Tibial artery (tissue), 4 donors: Measurements from ENCODE around the gene MYH15.

ENCODE experiments used
- DNase-seq, 2 donors: peaks; one replicate each; pipeline ENCODE4 v3.0.0-alpha.2; 2019
- H3K27ac ChIP-seq, 2 donors: fragments of 200-600 bp; sonication (generic) in 1 of 2; 1 replicate in 1 of 2; 2 replicates in 1 of 2; pipeline ENCODE4 v1.5.1; 2018 to 2019; ENCODE audit warnings: mild to moderate bottlenecking in 1 of 2
- H3K27me3 ChIP-seq, 2 donors: fragments of 200-600 bp; sonication (generic) in 1 of 2; one replicate each; pipeline versions ENCODE4 v1.5.1 to v1.6.0; 2016 to 2019
- H3K36me3 ChIP-seq, 3 donors: fragments of 200-600 bp; sonication (generic) in 2 of 3; one replicate each; pipeline ENCODE4 v1.5.1; 2016 to 2019; ENCODE audit warnings: mild to moderate bottlenecking in 2 of 3
- H3K4me1 ChIP-seq, 4 donors: fragments of 200-600 bp; sonication (generic) in 2 of 4; 1 replicate in 3 of 4; 2 replicates in 1 of 4; pipeline ENCODE4 v1.5.1; 2016 to 2019
- H3K4me3 ChIP-seq, 2 donors: fragments of 200-600 bp; sonication (generic) in 1 of 2; 1 replicate in 1 of 2; 2 replicates in 1 of 2; pipeline ENCODE4 v1.5.1; 2018 to 2019; ENCODE audit warnings: mild to moderate bottlenecking in 2 of 2
- H3K9me3 ChIP-seq, 3 donors: fragments of 200-600 bp; sonication (generic) in 1 of 3; one replicate each; pipeline ENCODE4 v1.5.1; 2016 to 2019
- intact Hi-C: fragments of 100-400 bp; cut with DNase I; formaldehyde crosslinking; loops from one replicate; pipeline ENCODE4 v1.15.0; 2023; ENCODE audit warnings: low total_unique reads
- TF ChIP-seq, protein P1 (sequence below), 2 experiments: fragments of 200-600 bp in 1 of 2; fragments of 450-650 bp in 1 of 2; IDR thresholded peaks; one replicate each; pipeline ENCODE4 v1.5.1; 2017 to 2019; ENCODE audit warnings: antibody characterized with exemption in 2 of 2, mild to moderate bottlenecking in 1 of 2, moderate library complexity in 1 of 2

Gene MYH15

DNA sequence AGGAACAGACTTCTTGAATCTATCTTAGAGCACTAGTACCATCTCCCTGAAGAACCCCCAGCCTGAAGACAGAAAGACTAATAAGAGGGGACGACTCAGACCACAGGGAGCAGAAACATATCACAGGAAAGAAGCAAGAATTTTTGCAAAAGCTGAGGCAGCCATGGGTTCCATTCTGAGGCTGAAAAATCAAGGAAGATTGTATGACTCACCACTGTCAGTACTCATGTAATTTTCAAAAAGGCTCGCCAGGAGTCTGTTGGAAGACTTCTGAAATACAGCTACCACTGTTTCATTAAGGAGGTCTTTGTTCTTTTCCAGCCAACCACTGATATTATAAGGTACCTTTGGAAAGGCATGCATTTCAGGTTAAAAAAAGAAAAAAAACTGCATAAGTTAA, 47.5 kb downstream of the MYH15 start:
- no peaks in the 10 kb centered on the region for H3K9me3 ChIP-seq
- TF ChIP-seq, protein P1, sequence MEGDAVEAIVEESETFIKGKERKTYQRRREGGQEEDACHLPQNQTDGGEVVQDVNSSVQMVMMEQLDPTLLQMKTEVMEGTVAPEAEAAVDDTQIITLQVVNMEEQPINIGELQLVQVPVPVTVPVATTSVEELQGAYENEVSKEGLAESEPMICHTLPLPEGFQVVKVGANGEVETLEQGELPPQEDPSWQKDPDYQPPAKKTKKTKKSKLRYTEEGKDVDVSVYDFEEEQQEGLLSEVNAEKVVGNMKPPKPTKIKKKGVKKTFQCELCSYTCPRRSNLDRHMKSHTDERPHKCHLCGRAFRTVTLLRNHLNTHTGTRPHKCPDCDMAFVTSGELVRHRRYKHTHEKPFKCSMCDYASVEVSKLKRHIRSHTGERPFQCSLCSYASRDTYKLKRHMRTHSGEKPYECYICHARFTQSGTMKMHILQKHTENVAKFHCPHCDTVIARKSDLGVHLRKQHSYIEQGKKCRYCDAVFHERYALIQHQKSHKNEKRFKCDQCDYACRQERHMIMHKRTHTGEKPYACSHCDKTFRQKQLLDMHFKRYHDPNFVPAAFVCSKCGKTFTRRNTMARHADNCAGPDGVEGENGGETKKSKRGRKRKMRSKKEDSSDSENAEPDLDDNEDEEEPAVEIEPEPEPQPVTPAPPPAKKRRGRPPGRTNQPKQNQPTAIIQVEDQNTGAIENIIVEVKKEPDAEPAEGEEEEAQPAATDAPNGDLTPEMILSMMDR (IDR thresholded peaks at IDR 0.05), result no peak
- no peaks in the 10 kb centered on the region for H3K27me3 ChIP-seq
- no peak for DNase-seq
- H3K27ac ChIP-seq, result no peak overlapping the region
- H3K36me3 ChIP-seq, result no peaks in the 10 kb centered on the region
- no peaks in the 10 kb centered on the region for H3K4me1 ChIP-seq
- H3K4me3 ChIP-seq, result no peak overlapping the region
- intact Hi-C loops, result no loop called here

DNA sequence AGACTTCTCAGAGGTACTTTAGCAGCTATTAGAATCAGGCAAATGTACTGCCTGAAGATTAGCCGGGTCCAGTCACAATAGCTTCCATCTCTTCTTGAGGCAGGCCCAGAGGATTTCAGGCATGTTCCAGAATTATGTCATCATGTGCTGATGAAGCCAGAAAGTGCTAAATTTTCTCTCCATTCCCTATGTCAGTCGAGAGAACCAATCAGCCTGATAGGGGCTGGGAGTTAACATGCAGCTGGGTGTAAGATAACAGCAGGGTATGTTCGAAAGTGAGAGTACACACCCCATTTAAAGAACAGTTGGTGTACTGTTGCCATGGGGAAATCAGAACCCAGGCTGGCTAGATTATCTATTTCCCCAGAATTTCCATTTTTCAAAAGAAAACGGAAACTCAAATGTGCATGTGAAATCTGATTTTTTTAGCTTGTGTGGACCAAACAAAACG, 48.7 kb downstream of the MYH15 start:
- TF ChIP-seq, protein P1 (IDR thresholded peaks at IDR 0.05), result no peak
- DNase-seq, result no peak
- Histone ChIP-seq H3K36me3 (no peaks in the 10 kb centered on the region), H3K4me3 (no peak overlapping the region), H3K9me3 (no peaks in the 10 kb centered on the region), H3K4me1 (no peaks in the 10 kb centered on the region), H3K27ac (no peak overlapping the region), H3K27me3 (no peaks in the 10 kb centered on the region)
- intact Hi-C loops, result no loop called here

DNA sequence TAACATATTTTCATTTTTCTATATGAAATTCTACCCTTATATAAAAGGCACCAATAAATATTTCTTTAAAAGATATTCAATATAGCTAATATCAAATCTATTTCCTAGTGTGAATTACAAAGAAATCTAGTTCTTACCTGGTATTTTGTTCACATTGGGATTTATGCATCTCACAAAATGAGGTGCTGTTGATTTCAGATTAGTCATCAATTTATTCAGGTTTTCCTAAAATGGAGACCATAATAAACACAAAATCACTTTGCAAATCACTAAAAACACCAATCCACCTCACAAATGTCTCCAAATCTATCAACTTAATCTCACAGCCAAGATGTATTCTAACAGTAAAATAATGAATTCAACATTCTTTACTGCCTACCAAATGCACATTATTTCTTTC, 51.2 kb downstream of the MYH15 start:
- H3K4me3 ChIP-seq, result no peak overlapping the region
- H3K36me3 ChIP-seq, result no peaks in the 10 kb centered on the region
- no peaks in the 10 kb centered on the region for H3K4me1 ChIP-seq
- H3K9me3 ChIP-seq, result no peaks in the 10 kb centered on the region
- DNase-seq, result no peak
- intact Hi-C loops, result no loop called here
- TF ChIP-seq, protein P1 (IDR thresholded peaks at IDR 0.05), result no peak
- no peak overlapping the region for H3K27ac ChIP-seq
- H3K27me3 ChIP-seq, result no peaks in the 10 kb centered on the region

DNA sequence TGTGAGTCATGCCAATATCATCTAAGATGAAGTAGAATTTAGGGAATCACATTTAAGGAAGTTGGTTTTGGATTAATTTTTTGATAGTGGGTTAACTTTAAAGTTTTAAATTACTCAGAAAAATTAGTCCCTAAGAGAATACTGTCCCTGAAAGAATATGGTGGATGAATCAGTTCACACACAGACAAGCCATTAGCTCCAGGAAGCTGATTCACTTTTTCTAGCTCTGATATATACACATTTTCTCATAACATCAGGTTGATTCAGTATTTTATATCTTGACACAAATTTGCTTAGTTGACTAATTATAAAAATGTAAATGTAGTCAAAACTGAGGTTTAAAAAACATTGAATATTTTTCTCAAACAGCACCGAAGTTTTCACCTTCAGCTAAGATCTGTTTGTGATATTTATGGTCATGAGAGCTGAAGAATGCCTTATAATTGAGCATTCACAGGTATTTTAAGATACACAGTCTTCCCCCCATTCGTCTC, 55.1 kb downstream of the MYH15 start:
- no peak overlapping the region for H3K27ac ChIP-seq
- intact Hi-C loops, result no loop called here
- no peak for DNase-seq
- no peaks in the 10 kb centered on the region for H3K9me3 ChIP-seq
- H3K4me1 ChIP-seq, result no peaks in the 10 kb centered on the region
- TF ChIP-seq, protein P1 (IDR thresholded peaks at IDR 0.05), result no peak
- H3K36me3 ChIP-seq, result no peaks in the 10 kb centered on the region
- H3K4me3 ChIP-seq, result no peak overlapping the region
- H3K27me3 ChIP-seq, result no peaks in the 10 kb centered on the region

DNA sequence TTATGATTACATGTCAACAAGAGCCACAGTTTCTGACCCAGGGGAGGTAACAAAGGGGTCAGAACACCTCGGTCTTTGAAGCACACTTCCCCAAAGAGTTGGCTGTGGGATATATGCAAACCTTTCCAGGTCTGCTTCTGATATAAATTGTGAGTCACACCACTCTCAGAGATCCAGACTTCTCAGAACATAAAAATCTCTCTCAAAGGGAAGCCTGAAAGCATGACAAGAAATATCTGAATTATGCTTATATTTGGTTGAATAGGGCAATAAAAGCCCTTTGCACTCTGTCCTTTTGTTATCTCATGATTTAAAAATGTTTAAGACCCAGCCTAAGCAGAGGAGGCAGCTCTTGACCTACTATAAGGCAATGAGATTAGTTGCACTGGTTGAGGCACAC, 56.8 kb downstream of the MYH15 start:
- Histone ChIP-seq H3K27me3 (no peaks in the 10 kb centered on the region), H3K4me3 (no peak overlapping the region), H3K36me3 (no peaks in the 10 kb centered on the region), H3K27ac (no peak overlapping the region), H3K4me1 (no peaks in the 10 kb centered on the region), H3K9me3 (no peaks in the 10 kb centered on the region)
- TF ChIP-seq, protein P1 (IDR thresholded peaks at IDR 0.05), result no peak
- no peak for DNase-seq
- intact Hi-C loops, result no loop called here

DNA sequence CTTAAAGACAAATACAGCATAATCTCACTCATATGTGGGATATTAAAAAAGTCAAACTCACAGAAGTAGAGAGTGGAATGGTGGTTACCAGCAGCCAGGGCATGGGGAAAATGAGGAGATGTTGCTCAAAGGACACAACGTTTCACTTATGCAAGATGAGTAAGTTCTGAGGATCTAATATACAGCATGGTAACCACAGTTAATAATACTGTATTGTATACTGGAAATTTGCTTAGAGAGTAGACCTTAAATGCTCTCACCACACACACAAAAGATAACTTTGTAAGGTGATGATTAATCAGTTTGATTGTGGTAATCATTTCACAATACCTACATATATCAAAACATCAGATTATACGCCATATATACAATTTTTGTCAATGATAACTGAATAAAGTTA, 60.0 kb downstream of the MYH15 start:
- H3K27ac ChIP-seq, result no peak overlapping the region
- intact Hi-C loops, result no loop called here
- TF ChIP-seq, protein P1 (IDR thresholded peaks at IDR 0.05), result no peak

More for the DNA sequence above, 60.0 kb downstream of the MYH15 start:
- Histone ChIP-seq H3K36me3 (no peaks in the 10 kb centered on the region), H3K9me3 (peaks cover 0 to 27% (median 15%) of the 10 kb centered on the region in 3 donors), H3K27me3 (no peaks in the 10 kb centered on the region), H3K4me1 (no peaks in the 10 kb centered on the region), H3K4me3 (no peak overlapping the region)
- DNase-seq, result no peak
